Nephron progenitor cell (in vitro differentiated cells): ENCODE measurements around the gene CELF4.

ENCODE experiments used
- DNase-seq: peaks from one replicate; pipeline ENCODE4 v3.0.0; 2021
- H3K27ac Mint-ChIP-seq: 2 replicates; pipeline ENCODE4 v1.8.0; 2021; ENCODE audit warnings: mild to moderate bottlenecking, moderate library complexity, mixed read lengths
- H3K27me3 Mint-ChIP-seq: 2 replicates; pipeline ENCODE4 v1.8.0; 2021; ENCODE audit warnings: mild to moderate bottlenecking, low read depth, mixed read lengths; ENCODE audit not compliant: poor library complexity
- H3K36me3 Mint-ChIP-seq: 2 replicates; pipeline ENCODE4 v1.8.0; 2021; ENCODE audit warnings: low read depth, mixed read lengths
- H3K4me1 Mint-ChIP-seq: 2 replicates; pipeline ENCODE4 v1.8.0; 2021; ENCODE audit warnings: mixed read lengths
- H3K4me3 Mint-ChIP-seq: 2 replicates; pipeline ENCODE4 v1.8.0; 2021; ENCODE audit warnings: mild to moderate bottlenecking, moderate library complexity, mixed read lengths
- H3K9me3 Mint-ChIP-seq: 2 replicates; pipeline ENCODE4 v1.8.0; 2021; ENCODE audit warnings: mild to moderate bottlenecking, moderate library complexity, mixed read lengths
- TF ChIP-seq, protein P1 (sequence below): fragments of 200-600 bp; sonication (generic); IDR thresholded peaks from 2 replicates; pipeline ENCODE4 v1.5.0; 2021; ENCODE audit warnings: antibody characterized with exemption

Gene CELF4

DNA sequence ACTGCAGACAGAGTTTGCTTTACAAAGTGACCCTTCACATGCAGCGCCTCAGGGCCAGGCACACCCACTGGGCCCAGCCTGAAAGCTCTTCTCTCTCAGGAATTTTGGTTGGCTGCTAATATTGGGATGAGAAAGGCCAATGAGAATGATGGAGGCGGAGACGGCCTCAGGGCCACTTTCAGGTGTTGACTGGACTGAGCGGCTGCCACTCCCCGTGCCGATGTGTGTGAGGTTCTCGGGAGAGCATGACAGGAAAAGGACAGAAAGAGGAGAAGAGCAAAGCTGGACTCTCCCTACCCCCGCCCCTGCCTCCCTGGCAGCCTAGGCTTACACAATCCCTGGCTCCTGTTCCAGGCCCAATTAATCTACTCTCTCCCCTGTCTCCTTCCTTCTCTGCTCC lies 155.7 kb downstream of the CELF4 start:
- no peaks in the 10 kb centered on the region for H3K36me3 Mint-ChIP-seq
- no peak overlapping the region for H3K27ac Mint-ChIP-seq
- no peak for DNase-seq
- H3K4me1 Mint-ChIP-seq, result peaks cover 32% of the 10 kb centered on the region
- H3K9me3 Mint-ChIP-seq, result no peaks in the 10 kb centered on the region
- H3K27me3 Mint-ChIP-seq, result peaks cover 12% of the 10 kb centered on the region
- TF ChIP-seq, protein P1, sequence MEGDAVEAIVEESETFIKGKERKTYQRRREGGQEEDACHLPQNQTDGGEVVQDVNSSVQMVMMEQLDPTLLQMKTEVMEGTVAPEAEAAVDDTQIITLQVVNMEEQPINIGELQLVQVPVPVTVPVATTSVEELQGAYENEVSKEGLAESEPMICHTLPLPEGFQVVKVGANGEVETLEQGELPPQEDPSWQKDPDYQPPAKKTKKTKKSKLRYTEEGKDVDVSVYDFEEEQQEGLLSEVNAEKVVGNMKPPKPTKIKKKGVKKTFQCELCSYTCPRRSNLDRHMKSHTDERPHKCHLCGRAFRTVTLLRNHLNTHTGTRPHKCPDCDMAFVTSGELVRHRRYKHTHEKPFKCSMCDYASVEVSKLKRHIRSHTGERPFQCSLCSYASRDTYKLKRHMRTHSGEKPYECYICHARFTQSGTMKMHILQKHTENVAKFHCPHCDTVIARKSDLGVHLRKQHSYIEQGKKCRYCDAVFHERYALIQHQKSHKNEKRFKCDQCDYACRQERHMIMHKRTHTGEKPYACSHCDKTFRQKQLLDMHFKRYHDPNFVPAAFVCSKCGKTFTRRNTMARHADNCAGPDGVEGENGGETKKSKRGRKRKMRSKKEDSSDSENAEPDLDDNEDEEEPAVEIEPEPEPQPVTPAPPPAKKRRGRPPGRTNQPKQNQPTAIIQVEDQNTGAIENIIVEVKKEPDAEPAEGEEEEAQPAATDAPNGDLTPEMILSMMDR, result no peak
- no peak overlapping the region for H3K4me3 Mint-ChIP-seq

DNA sequence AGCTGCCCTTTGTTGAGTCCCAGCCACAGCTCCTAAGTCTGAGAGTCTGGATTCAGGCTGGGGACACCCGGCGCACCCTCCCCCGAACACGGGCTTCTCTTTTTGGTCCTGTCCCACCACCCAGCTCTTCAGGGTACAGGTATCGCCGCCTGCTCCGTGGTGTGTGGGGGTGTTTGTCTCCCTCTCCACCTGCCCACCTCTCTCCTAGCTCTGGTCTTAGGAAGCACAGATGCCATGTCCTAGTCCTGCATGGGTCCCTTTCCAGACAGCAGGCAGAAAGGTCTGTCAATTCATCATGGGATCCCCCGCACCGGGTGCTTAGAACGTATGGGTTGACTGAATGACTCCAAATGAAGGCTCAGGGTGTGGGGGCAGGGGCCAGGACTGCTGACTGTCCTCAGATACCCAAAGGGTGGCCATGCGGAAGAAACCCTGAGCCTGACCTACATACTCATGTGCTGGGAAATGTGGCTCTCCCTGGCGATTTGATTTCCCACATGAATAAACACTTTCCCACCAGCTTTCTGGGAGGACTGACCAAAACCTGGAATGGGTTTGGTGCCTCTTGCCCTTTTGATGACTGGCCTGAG lies 156.8 kb downstream of the CELF4 start:
- H3K27ac Mint-ChIP-seq, result no peak overlapping the region
- no peaks in the 10 kb centered on the region for H3K36me3 Mint-ChIP-seq
- TF ChIP-seq, protein P1, result no peak
- no peak overlapping the region for H3K4me3 Mint-ChIP-seq
- H3K9me3 Mint-ChIP-seq, result no peaks in the 10 kb centered on the region
- H3K27me3 Mint-ChIP-seq, result peaks cover 12% of the 10 kb centered on the region
- DNase-seq, result peak; percentile 20
- peaks cover 38% of the 10 kb centered on the region for H3K4me1 Mint-ChIP-seq

DNA sequence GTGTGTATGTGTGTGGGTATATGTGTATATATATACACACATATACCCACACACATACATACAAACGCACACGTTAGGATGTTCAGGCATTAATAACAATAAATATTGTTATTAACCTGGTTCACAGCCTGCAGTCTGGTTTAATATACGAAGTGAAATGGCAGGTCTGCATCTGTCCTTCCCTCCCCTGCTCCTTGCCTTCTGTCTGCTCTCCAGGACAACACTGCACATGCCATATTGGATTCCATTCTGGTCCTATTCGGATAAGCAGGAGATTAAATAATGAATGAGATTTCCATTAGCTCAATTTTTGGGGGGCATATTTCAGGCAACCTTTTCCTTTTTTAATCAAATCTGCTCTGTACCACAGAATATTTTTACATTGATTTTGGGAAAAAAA lies 158.0 kb downstream of the CELF4 start:
- Mint-ChIP-seq H3K27ac (no peak overlapping the region), H3K4me3 (no peak overlapping the region), H3K27me3 (peaks cover 12% of the 10 kb centered on the region), H3K4me1 (peaks cover 50% of the 10 kb centered on the region), H3K9me3 (no peaks in the 10 kb centered on the region), H3K36me3 (no peaks in the 10 kb centered on the region)
- DNase-seq, result no peak
- TF ChIP-seq, protein P1, result no peak

DNA sequence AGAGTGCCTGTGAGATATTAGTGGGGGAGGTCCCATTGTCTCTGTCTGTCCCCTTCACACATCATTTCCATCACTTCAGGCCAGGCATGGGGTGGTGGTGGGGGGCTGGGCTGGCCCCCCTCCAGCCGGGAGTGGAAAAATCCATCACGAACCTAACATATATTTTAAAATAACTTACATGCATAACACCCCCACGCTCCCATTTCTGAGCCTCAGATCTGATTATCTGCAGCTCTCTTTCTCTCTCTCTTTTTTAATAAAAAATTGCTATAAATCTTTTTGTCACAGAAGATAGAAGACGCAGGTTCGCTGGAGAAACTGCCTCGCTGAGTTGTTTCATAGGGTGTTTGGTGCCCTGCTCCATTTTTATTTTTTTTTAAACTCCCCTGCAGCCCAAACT lies 159.8 kb downstream of the CELF4 start:
- H3K4me1 Mint-ChIP-seq, result peaks cover 65% of the 10 kb centered on the region
- TF ChIP-seq, protein P1, result no peak

DNA sequence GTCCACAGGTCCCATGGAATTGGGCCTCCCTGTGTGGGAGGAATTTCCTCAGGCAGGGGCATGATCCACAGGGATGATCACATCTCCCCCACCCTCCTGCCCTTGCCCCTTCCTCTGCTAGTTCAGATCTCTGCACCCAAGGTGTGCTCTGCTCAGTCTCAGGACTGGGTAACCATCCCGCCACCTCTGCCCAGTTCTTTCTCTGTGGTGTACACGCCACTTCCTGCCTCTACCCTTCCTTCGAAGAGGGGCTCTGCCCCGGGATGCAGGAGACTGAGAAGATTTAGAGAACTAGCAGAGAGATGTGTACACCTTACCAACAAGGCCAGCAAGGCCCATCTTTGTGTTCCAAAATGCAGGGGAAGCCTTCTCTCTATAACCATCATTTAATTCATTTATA lies 160.4 kb downstream of the CELF4 start:
- TF ChIP-seq, protein P1, result no peak
- Mint-ChIP-seq H3K4me1 (peaks cover 65% of the 10 kb centered on the region), H3K4me3 (no peak overlapping the region), H3K27me3 (peaks cover 12% of the 10 kb centered on the region), H3K27ac (peak overlapping the region; percentile 73), H3K36me3 (no peaks in the 10 kb centered on the region), H3K9me3 (no peaks in the 10 kb centered on the region)
- no peak for DNase-seq

More for the DNA sequence above, 159.8 kb downstream of the CELF4 start:
- no peaks in the 10 kb centered on the region for H3K9me3 Mint-ChIP-seq
- H3K36me3 Mint-ChIP-seq, result no peaks in the 10 kb centered on the region
- no peak for DNase-seq
- H3K4me3 Mint-ChIP-seq, result no peak overlapping the region
- peaks cover 12% of the 10 kb centered on the region for H3K27me3 Mint-ChIP-seq
- H3K27ac Mint-ChIP-seq, result no peak overlapping the region

DNA sequence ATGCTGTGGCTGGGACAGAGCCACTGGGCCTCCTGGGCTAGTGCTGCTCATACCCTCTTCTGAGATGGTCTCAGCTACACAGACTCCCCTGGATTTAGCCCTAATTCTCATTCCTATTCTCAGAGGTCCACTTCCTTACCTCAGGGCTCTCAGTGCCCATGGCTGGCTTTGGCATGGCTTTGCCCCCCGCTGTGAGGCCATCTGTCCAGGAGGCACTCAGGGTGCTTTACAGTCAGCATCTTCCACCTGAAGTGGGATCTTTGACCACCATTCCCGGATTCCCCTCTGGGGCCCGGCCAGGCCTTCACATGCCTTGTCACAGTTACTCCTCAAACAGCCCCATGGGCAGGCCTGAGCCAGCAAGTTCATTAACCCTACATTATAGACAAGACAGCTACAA lies 161.8 kb downstream of the CELF4 start:
- DNase-seq, result no peak
- Mint-ChIP-seq H3K4me1 (peaks cover 53% of the 10 kb centered on the region), H3K9me3 (no peaks in the 10 kb centered on the region), H3K27me3 (peaks cover 10% of the 10 kb centered on the region), H3K4me3 (no peak overlapping the region), H3K27ac (no peak overlapping the region), H3K36me3 (no peaks in the 10 kb centered on the region)
- TF ChIP-seq, protein P1, result no peak
